GM10266 (cell line): ENCODE data around the gene SCFD2.

Source experiments
- DNase-seq: peaks from one replicate; pipeline ENCODE4 v3.0.0; 2012; ENCODE audit errors: extremely low spot score
- CTCF ChIP-seq: IDR thresholded peaks from 2 replicates; pipeline ENCODE4 v1.5.1; 2012; ENCODE audit warnings: mild to moderate bottlenecking, low read depth; ENCODE audit not compliant: control insufficient read depth, insufficient read depth; ENCODE audit errors: missing control alignments

SCFD2 gene

GRCh38 chr4:52987392-52988056 is 378.3 kb downstream of the SCFD2 start:
- TF ChIP-seq CTCF: no peak
- no peak for DNase-seq

DNA sequence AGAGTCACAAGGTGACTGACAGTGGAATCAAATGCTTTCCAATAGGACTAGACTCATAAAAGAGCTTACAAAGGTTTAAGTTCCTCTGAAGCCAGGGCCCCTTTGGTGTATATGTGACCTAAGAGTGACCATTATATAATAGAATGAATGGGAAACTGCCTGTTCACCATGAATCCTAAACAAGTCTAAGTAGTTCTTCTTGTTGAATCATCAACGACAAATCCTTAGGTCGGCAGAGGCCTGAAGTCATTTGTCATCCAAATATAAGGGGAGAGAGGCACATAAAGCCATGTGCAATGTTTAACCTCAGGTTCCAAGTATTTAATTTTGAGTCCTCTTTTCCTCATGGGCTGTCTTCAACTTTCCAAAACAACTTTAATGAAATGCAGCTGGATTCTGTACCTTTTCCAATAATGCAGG is 381.4 kb downstream of the SCFD2 start:
- DNase-seq: no peak
- TF ChIP-seq CTCF: no peak

DNA sequence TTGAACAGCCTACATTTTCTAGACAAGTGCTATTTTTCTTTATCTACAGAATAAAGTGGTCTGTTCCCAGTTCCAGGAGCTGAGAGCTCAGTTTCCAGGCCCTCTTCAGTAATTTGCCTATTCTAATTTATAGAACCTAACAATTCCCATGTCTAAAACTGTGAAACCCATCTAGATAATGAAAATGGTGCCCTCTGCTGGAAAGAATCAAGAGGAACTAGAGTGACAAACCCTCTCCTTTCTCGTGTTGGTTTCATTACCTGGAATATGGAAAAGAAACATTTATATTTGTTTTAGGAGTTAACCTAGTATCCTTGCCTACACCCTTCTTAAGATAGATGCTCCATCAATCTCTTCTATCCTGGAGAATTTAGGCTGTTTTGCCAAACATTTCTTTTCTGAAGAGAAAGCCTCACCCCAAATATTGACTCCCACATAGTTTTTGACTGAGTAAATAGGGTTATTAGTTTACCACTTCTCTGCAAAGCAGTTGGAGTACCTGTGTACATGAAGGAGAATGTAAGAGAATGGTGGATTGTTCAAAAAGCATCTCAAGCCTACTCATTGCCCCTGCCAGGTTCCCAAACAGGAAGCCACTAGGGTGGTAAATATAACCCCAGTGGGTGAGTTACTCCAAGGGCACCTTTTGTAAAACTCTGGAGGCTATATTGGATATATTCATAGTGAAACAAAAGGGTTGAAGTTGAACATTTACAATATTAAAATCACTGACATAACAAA is 382.1 kb downstream of the SCFD2 start:
- peak; percentile 59 for DNase-seq
- peak; percentile 55 for TF ChIP-seq CTCF

DNA sequence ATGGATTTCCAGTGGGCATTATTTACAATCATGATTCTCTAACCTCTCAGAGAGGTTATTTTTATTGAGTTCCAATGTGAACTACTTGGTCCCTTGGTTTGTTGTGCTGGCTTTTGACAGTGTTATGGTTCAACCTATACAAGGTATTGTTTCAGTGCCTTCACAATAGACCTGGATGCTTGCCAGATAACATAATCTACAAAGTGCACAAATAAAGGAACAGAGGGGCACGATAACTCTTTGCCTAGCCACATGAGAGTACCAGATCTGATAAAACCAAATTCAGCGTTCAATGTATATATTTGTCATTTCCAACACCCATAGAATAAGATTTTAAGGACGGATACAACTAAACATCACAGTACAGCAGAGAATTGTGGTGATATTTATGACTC is 382.9 kb downstream of the SCFD2 start:
- no peak for TF ChIP-seq CTCF
- DNase-seq: no peak

- TF ChIP-seq CTCF: peak; percentile 41
- DNase-seq: no peak
Observed at GRCh38 chr4:52982255-52982945, 383.5 kb downstream of the SCFD2 start.

GRCh38 chr4:52979821-52980590 is 385.9 kb downstream of the SCFD2 start:
- TF ChIP-seq CTCF: no peak
- DNase-seq: no peak
